K562 (cell line): Measurements from ENCODE around the gene PPP1R14C. TPM values are rescaled to one million over a fixed set of nuclear protein-coding genes. Genes with fewer than 3 reads are reported as not detected.

Experiments used
- CTBP1 ChIP-seq: fragments of 450-650 bp; IDR thresholded peaks from 2 replicates; pipeline ENCODE4 v1.6.1; 2016; ENCODE audit warnings: borderline replicate concordance
- FOXK1 ChIP-seq: sonication (generic); formaldehyde crosslinking; IDR thresholded peaks from 2 replicates; pipeline ENCODE4 v1.8.0; 2022; ENCODE audit warnings: missing genetic modification reagents, mild to moderate bottlenecking, borderline replicate concordance
- GATAD2A ChIP-seq: fragments of 450-650 bp; IDR thresholded peaks from 2 replicates; pipeline ENCODE4 v1.6.1; 2017
- HDAC3 ChIP-seq: fragments of 450-650 bp; IDR thresholded peaks from 2 replicates; pipeline ENCODE4 v1.6.1; 2018; ENCODE audit warnings: borderline replicate concordance, mild to moderate bottlenecking, moderate library complexity; ENCODE audit not compliant: partially characterized antibody
- HDGF ChIP-seq: fragments of 450-650 bp; IDR thresholded peaks from 2 replicates; pipeline ENCODE4 v1.6.1; 2016
- JUN ChIP-seq, 2 experiments: sonication (generic) in 1 of 2; formaldehyde crosslinking in 1 of 2; IDR thresholded peaks; 2 replicates each; pipeline versions ENCODE4 v1.6.1 to v1.8.0; 2012 to 2022; ENCODE audit warnings: borderline replicate concordance in 2 of 2, mild to moderate bottlenecking in 2 of 2, improper control_type of control experiment in 1 of 2, low read depth in 1 of 2, low read length in 1 of 2, missing genetic modification reagents in 1 of 2
- NBN ChIP-seq: fragments of 450-650 bp; IDR thresholded peaks from 2 replicates; pipeline ENCODE4 v1.6.1; 2016; ENCODE audit warnings: low read depth, mild to moderate bottlenecking
- NCOR1 ChIP-seq: fragments of 450-650 bp; IDR thresholded peaks from 2 replicates; pipeline ENCODE4 v1.6.1; 2016; ENCODE audit warnings: mild to moderate bottlenecking, moderate library complexity
- TBL1XR1 ChIP-seq, 2 experiments: IDR thresholded peaks; 2 replicates each; pipeline ENCODE4 v1.6.1; 2012; ENCODE audit warnings: improper control_type of control experiment in 2 of 2, low read length in 2 of 2, mild to moderate bottlenecking in 1 of 2
- polyA plus RNA-seq, 8 experiments: library from polyadenylated mRNA; depleted of rRNA in 4 of 8; stranded (reverse) in 5 of 8; unstranded in 3 of 8; fragments of >200 nt; fragmentation: Nextera tagmentation in 2 of 8; fragmentation: Illumina TruSeq in 1 of 8; extraction: Ambion mirVana in 2 of 8; extraction: Trizol in 1 of 8; gene quantifications; 2 replicates each; pipeline versions ENCODE4 v1.2.1 to v1.2.3, GENCODE V29; 2011 to 2014; ENCODE audit warnings: inconsistent platforms in 1 of 8, missing spikeins in 1 of 8
- total RNA-seq, 7 experiments: library from RNA; depleted of rRNA in 6 of 7; stranded (reverse); fragments of >200 nt in 6 of 7; fragmentation: Illumina TruSeq in 2 of 7; extraction: Trizol in 2 of 7; gene quantifications; 2 replicates each; pipeline versions ENCODE4 v1.2.1 to v1.2.3, GENCODE V29; 2011 to 2021; ENCODE audit warnings: low replicate concordance in 1 of 7
- TF ChIP-seq, protein P1 (sequence below): fragments of 200-800 bp; sonication (Bioruptor generic); IDR thresholded peaks from 2 replicates; pipeline ENCODE4 v1.6.1; 2017; ENCODE audit warnings: missing genetic modification characterization, missing compliant biosample characterization
- TF ChIP-seq, protein P2 (sequence below): fragments of 150-350 bp; conservative IDR thresholded peaks from 2 replicates; pipeline ENCODE4 v1.6.1; 2014; ENCODE audit warnings: low read length
- TF ChIP-seq, protein P3 (sequence below): fragments of 450-650 bp; formaldehyde crosslinking; conservative IDR thresholded peaks from 2 replicates; pipeline ENCODE4 v1.4.0; 2022; ENCODE audit warnings: mild to moderate bottlenecking, missing genetic modification characterization
- TF ChIP-seq, protein P4 (sequence below): fragments of 250-450 bp; sonication (Bioruptor Pico); IDR thresholded peaks from 2 replicates; pipeline ENCODE4 v1.9.0; 2021; ENCODE audit warnings: mild to moderate bottlenecking, inconsistent platforms
- TF ChIP-seq, protein P5 (sequence below): fragments of 200-800 bp; sonication (Bioruptor generic); IDR thresholded peaks from 2 replicates; pipeline ENCODE4 v1.6.1; 2016; ENCODE audit warnings: missing genetic modification characterization, missing compliant biosample characterization

Gene PPP1R14C
- total and polyA plus RNA-seq, 9 of the 15 experiments (the other 6 are each of a cell fraction or from before 2014, with no cell fraction given): 4.5 to 16.6 (median 11.9) TPM

DNA sequence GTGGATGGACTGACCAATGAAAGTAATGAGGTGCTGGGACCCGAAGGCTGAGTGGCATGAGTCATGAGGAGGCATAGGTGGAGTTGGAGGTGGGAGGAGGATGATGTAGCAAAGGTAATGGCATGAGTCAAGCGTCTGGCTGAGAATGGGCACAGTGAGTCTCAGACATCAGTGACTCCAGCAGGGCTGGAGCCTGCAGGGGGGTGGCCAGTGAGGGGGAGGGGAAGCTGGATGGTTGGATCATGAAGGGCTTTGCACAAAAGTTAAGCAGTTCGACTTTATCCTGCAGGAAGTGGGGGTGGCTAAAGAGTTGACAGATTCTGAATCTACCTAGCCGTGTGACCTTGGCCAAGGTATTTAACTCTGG, 127.0 kb downstream of the PPP1R14C start (continued):
- peak; percentile 88 for TF ChIP-seq CTBP1
- TF ChIP-seq JUN (IDR thresholded peaks at IDR 0.05; ENCODE audit: borderline replicate concordance, low read depth, low read length): peak; percentile 85
- TF ChIP-seq JUN (CRISPR knock-in tag; IDR thresholded peaks at IDR 0.05; ENCODE audit: borderline replicate concordance): no peak
- TF ChIP-seq HDGF: peak; percentile 90
- peak; percentile 63 for TF ChIP-seq HDAC3
- TF ChIP-seq, protein P1, sequence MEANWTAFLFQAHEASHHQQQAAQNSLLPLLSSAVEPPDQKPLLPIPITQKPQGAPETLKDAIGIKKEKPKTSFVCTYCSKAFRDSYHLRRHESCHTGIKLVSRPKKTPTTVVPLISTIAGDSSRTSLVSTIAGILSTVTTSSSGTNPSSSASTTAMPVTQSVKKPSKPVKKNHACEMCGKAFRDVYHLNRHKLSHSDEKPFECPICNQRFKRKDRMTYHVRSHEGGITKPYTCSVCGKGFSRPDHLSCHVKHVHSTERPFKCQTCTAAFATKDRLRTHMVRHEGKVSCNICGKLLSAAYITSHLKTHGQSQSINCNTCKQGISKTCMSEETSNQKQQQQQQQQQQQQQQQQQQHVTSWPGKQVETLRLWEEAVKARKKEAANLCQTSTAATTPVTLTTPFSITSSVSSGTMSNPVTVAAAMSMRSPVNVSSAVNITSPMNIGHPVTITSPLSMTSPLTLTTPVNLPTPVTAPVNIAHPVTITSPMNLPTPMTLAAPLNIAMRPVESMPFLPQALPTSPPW (CRISPR knock-in tag): peak; percentile 29; the same call in 1 of the 2 replicates
- TF ChIP-seq NBN: peak; percentile 32; the same call in 1 of the 2 replicates
- TF ChIP-seq, protein P2, sequence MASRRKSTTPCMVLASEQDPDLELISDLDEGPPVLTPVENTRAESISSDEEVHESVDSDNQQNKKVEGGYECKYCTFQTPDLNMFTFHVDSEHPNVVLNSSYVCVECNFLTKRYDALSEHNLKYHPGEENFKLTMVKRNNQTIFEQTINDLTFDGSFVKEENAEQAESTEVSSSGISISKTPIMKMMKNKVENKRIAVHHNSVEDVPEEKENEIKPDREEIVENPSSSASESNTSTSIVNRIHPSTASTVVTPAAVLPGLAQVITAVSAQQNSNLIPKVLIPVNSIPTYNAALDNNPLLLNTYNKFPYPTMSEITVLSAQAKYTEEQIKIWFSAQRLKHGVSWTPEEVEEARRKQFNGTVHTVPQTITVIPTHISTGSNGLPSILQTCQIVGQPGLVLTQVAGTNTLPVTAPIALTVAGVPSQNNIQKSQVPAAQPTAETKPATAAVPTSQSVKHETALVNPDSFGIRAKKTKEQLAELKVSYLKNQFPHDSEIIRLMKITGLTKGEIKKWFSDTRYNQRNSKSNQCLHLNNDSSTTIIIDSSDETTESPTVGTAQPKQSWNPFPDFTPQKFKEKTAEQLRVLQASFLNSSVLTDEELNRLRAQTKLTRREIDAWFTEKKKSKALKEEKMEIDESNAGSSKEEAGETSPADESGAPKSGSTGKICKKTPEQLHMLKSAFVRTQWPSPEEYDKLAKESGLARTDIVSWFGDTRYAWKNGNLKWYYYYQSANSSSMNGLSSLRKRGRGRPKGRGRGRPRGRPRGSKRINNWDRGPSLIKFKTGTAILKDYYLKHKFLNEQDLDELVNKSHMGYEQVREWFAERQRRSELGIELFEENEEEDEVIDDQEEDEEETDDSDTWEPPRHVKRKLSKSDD: no peak
- peak in 1 of 2 experiments; percentile 67; a peak in 1 of 4 replicates for TF ChIP-seq TBL1XR1 (IDR thresholded peaks at IDR 0.05; ENCODE audit: low read length in 2 of 2)
- peak; percentile 61; the same call in 1 of the 2 replicates for TF ChIP-seq GATAD2A
- TF ChIP-seq, protein P3, sequence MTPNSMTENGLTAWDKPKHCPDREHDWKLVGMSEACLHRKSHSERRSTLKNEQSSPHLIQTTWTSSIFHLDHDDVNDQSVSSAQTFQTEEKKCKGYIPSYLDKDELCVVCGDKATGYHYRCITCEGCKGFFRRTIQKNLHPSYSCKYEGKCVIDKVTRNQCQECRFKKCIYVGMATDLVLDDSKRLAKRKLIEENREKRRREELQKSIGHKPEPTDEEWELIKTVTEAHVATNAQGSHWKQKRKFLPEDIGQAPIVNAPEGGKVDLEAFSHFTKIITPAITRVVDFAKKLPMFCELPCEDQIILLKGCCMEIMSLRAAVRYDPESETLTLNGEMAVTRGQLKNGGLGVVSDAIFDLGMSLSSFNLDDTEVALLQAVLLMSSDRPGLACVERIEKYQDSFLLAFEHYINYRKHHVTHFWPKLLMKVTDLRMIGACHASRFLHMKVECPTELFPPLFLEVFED (CRISPR knock-in tag): 0 out of 2 replicates have a peak, but pooled peaks have one; percentile 25
- TF ChIP-seq, protein P4, sequence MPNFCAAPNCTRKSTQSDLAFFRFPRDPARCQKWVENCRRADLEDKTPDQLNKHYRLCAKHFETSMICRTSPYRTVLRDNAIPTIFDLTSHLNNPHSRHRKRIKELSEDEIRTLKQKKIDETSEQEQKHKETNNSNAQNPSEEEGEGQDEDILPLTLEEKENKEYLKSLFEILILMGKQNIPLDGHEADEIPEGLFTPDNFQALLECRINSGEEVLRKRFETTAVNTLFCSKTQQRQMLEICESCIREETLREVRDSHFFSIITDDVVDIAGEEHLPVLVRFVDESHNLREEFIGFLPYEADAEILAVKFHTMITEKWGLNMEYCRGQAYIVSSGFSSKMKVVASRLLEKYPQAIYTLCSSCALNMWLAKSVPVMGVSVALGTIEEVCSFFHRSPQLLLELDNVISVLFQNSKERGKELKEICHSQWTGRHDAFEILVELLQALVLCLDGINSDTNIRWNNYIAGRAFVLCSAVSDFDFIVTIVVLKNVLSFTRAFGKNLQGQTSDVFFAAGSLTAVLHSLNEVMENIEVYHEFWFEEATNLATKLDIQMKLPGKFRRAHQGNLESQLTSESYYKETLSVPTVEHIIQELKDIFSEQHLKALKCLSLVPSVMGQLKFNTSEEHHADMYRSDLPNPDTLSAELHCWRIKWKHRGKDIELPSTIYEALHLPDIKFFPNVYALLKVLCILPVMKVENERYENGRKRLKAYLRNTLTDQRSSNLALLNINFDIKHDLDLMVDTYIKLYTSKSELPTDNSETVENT: no peak
- TF ChIP-seq NCOR1: peak; percentile 83
- TF ChIP-seq FOXK1 (CRISPR knock-in tag): no peak
- TF ChIP-seq, protein P5, sequence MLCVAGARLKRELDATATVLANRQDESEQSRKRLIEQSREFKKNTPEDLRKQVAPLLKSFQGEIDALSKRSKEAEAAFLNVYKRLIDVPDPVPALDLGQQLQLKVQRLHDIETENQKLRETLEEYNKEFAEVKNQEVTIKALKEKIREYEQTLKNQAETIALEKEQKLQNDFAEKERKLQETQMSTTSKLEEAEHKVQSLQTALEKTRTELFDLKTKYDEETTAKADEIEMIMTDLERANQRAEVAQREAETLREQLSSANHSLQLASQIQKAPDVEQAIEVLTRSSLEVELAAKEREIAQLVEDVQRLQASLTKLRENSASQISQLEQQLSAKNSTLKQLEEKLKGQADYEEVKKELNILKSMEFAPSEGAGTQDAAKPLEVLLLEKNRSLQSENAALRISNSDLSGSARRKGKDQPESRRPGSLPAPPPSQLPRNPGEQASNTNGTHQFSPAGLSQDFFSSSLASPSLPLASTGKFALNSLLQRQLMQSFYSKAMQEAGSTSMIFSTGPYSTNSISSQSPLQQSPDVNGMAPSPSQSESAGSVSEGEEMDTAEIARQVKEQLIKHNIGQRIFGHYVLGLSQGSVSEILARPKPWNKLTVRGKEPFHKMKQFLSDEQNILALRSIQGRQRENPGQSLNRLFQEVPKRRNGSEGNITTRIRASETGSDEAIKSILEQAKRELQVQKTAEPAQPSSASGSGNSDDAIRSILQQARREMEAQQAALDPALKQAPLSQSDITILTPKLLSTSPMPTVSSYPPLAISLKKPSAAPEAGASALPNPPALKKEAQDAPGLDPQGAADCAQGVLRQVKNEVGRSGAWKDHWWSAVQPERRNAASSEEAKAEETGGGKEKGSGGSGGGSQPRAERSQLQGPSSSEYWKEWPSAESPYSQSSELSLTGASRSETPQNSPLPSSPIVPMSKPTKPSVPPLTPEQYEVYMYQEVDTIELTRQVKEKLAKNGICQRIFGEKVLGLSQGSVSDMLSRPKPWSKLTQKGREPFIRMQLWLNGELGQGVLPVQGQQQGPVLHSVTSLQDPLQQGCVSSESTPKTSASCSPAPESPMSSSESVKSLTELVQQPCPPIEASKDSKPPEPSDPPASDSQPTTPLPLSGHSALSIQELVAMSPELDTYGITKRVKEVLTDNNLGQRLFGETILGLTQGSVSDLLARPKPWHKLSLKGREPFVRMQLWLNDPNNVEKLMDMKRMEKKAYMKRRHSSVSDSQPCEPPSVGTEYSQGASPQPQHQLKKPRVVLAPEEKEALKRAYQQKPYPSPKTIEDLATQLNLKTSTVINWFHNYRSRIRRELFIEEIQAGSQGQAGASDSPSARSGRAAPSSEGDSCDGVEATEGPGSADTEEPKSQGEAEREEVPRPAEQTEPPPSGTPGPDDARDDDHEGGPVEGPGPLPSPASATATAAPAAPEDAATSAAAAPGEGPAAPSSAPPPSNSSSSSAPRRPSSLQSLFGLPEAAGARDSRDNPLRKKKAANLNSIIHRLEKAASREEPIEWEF (CRISPR knock-in tag): no peak
